Thyroid gland (tissue), 4 donors: ENCODE measurements around the gene ERG28. TPM values are rescaled to one million over a fixed set of nuclear protein-coding genes. Genes with fewer than 3 reads are reported as not detected.

ENCODE experiments used
- DNase-seq, 2 donors: peaks; one replicate each; pipeline ENCODE4 v3.0.0-alpha.2; 2019
- H3K27ac ChIP-seq, 3 donors: fragments of 200-600 bp; sonication (generic); 1 replicate in 2 of 3; 2 replicates in 1 of 3; pipeline ENCODE4 v1.5.1; 2016 to 2019; ENCODE audit warnings: mild to moderate bottlenecking in 1 of 3, moderate library complexity in 1 of 3
- H3K27me3 ChIP-seq: fragments of 200-600 bp; sonication (generic); one replicate; pipeline ENCODE4 v1.5.1; 2019
- H3K36me3 ChIP-seq, 2 donors: fragments of 200-600 bp; sonication (generic); one replicate each; pipeline ENCODE4 v1.5.1; 2016 to 2019
- H3K4me1 ChIP-seq, 2 donors: fragments of 200-600 bp; sonication (generic); one replicate each; pipeline ENCODE4 v1.5.1; 2017 to 2019
- H3K4me3 ChIP-seq, 3 donors: fragments of 200-600 bp; sonication (generic); replicated peaks in 1 of 3; 1 replicate in 2 of 3; 2 replicates in 1 of 3; pipeline ENCODE4 v1.5.1; 2016; ENCODE audit warnings: mild to moderate bottlenecking in 1 of 3
- H3K9me3 ChIP-seq: fragments of 200-600 bp; sonication (generic); one replicate; pipeline ENCODE4 v1.5.1; 2017
- CTCF ChIP-seq, 6 experiments: fragments of 200-600 bp in 3 of 6; fragments of 450-650 bp in 3 of 6; sonication (generic) in 3 of 6; IDR thresholded peaks; one replicate each; pipeline ENCODE4 v1.5.1; 2016 to 2019; ENCODE audit warnings: antibody characterized with exemption in 6 of 6, mild to moderate bottlenecking in 2 of 6, inconsistent platforms in 1 of 6, moderate library complexity in 1 of 6
- POLR2A ChIP-seq, 2 donors: fragments of 450-650 bp; IDR thresholded peaks; one replicate each; pipeline ENCODE4 v1.6.1; 2017; ENCODE audit warnings: antibody characterized with exemption in 2 of 2, mild to moderate bottlenecking in 2 of 2, moderate library complexity in 1 of 2
- WGBS, 2 donors: methylation state at CpG; one replicate each; pipeline ENCODE4 v1.1.5; 2017; 5-methylcytosine and 5-hydroxymethylcytosine counted together
- intact Hi-C: fragments of 100-400 bp; cut with DNase I; formaldehyde crosslinking; loops from one replicate; pipeline ENCODE4 v1.15.1; 2023
- total RNA-seq, 4 donors: library from RNA; depleted of rRNA; stranded (reverse); fragments of >200 nt; gene quantifications; one replicate each; pipeline ENCODE4 v1.2.3, GENCODE V29; 2016

Gene ERG28
- total RNA-seq, 4 donors from 2014 or later, result 12.1 to 17.3 (median 15.0) TPM

GRCh38 chr14:75675265-75675960, 14.7 kb upstream of the ERG28 start:
- no peaks in the 10 kb centered on the region for H3K27me3 ChIP-seq
- no peak overlapping the region for H3K4me3 ChIP-seq
- no peaks in the 10 kb centered on the region for H3K4me1 ChIP-seq
- no peaks in the 10 kb centered on the region for H3K9me3 ChIP-seq
- TF ChIP-seq POLR2A (IDR thresholded peaks at IDR 0.05), result no peak
- no peak for TF ChIP-seq CTCF (IDR thresholded peaks at IDR 0.05)
- no peaks in the 10 kb centered on the region for H3K36me3 ChIP-seq
- no peak for DNase-seq
- intact Hi-C loops, result no loop called here
- 84 to 88% methylated on average over 2 of the region's 2 CpGs for WGBS, 2 donors
- no peak overlapping the region for H3K27ac ChIP-seq

- Histone ChIP-seq H3K9me3 (no peaks in the 10 kb centered on the region), H3K4me1 (no peaks in the 10 kb centered on the region), H3K4me3 (no peak overlapping the region), H3K36me3 (peaks cover 0 to 11% of the 10 kb centered on the region in 2 donors), H3K27me3 (no peaks in the 10 kb centered on the region), H3K27ac (no peak overlapping the region)
- intact Hi-C loops, result no loop called here
- TF ChIP-seq CTCF (IDR thresholded peaks at IDR 0.05), result no peak
- TF ChIP-seq POLR2A (IDR thresholded peaks at IDR 0.05), result no peak
- DNase-seq, result no peak
- WGBS, 2 donors, result 93 to 94% methylated on average over 4 of the region's 4 CpGs
Observed at GRCh38 chr14:75673345-75674035, 12.8 kb upstream of the ERG28 start.

GRCh38 chr14:75672605-75673192, 12.0 kb upstream of the ERG28 start:
- no peak for TF ChIP-seq CTCF (IDR thresholded peaks at IDR 0.05)
- TF ChIP-seq POLR2A (IDR thresholded peaks at IDR 0.05), result no peak
- no peak for DNase-seq
- no peaks in the 10 kb centered on the region for H3K9me3 ChIP-seq
- 92 to 96% methylated on average over 1 of the region's 1 CpG for WGBS, 2 donors
- no peak overlapping the region for H3K4me3 ChIP-seq
- no peaks in the 10 kb centered on the region for H3K4me1 ChIP-seq
- intact Hi-C loops, result no loop called here
- no peaks in the 10 kb centered on the region for H3K27me3 ChIP-seq
- peaks cover 0 to 11% of the 10 kb centered on the region in 2 donors for H3K36me3 ChIP-seq
- H3K27ac ChIP-seq, result no peak overlapping the region

- Histone ChIP-seq H3K27ac (no peak overlapping the region), H3K27me3 (no peaks in the 10 kb centered on the region), H3K4me3 (no peak overlapping the region), H3K9me3 (no peaks in the 10 kb centered on the region), H3K4me1 (peaks cover 0 to under 1% of the 10 kb centered on the region in 2 donors), H3K36me3 (peaks cover 0 to 11% of the 10 kb centered on the region in 2 donors)
- DNase-seq, result no peak
- WGBS, 2 donors, result 91 to 93% methylated on average over 2 of the region's 2 CpGs
- intact Hi-C loops, result no loop called here
- no peak for TF ChIP-seq POLR2A (IDR thresholded peaks at IDR 0.05)
- TF ChIP-seq CTCF (IDR thresholded peaks at IDR 0.05), result no peak
Observed at GRCh38 chr14:75667099-75667765, 6.6 kb upstream of the ERG28 start.
